GM19452 (cell line): ENCODE data around the gene KRT78.

ENCODE experiments used
- ATAC-seq: cut with Tn5 transposase; IDR thresholded peaks from one replicate; pipeline ENCODE4 v1.9.1; 2021; ENCODE audit not compliant: unreplicated experiment

KRT78 gene

GRCh38 chr12:52824741-52825410 is 23.9 kb downstream of the KRT78 start:
- ATAC-seq: no peak

- ATAC-seq: no peak
Measured at GRCh38 chr12:52823761-52824450, 24.9 kb downstream of the KRT78 start.

- no peak for ATAC-seq
Measured at GRCh38 chr12:52822771-52823510, 25.9 kb downstream of the KRT78 start.

GRCh38 chr12:52821826-52822660 is 26.8 kb downstream of the KRT78 start:
- ATAC-seq: no peak

GRCh38 chr12:52821071-52821730 is 27.6 kb downstream of the KRT78 start:
- ATAC-seq: no peak

- ATAC-seq: no peak
Measured at GRCh38 chr12:52820521-52820920, 28.3 kb downstream of the KRT78 start.

- no peak for ATAC-seq
Measured at GRCh38 chr12:52819731-52820510, 28.9 kb downstream of the KRT78 start.

- no peak for ATAC-seq
Measured at GRCh38 chr12:52818887-52819420, 29.8 kb downstream of the KRT78 start.

- no peak for ATAC-seq
Measured at GRCh38 chr12:52818388-52818787, 30.4 kb downstream of the KRT78 start.

GRCh38 chr12:52817699-52818238 is 31.0 kb downstream of the KRT78 start:
- ATAC-seq: no peak

GRCh38 chr12:52817003-52817698 is 31.6 kb downstream of the KRT78 start:
- ATAC-seq: no peak

- no peak for ATAC-seq
Measured at GRCh38 chr12:52815676-52816588, 32.9 kb downstream of the KRT78 start.

GRCh38 chr12:52815161-52815560 is 33.6 kb downstream of the KRT78 start:
- no peak for ATAC-seq

- ATAC-seq: no peak
Measured at GRCh38 chr12:52814710-52815155, 34.1 kb downstream of the KRT78 start.

GRCh38 chr12:52813885-52814709 is 34.7 kb downstream of the KRT78 start, which contains the start of gene KRT4:
Gene KRT4, minus strand, starts transcription at chr12:52814116. Its CDS starts 58 bp downstream, at chr12:52814058.
- no peak for ATAC-seq

GRCh38 chr12:52813203-52813819 is 35.5 kb downstream of the KRT78 start:
- ATAC-seq: no peak
